ENCODE measurements around the gene FAM171A1. TPM values are rescaled to one million over a fixed set of nuclear protein-coding genes. Genes with fewer than 3 reads are reported as not detected.

FAM171A1 gene
- total RNA-seq, 2 experiments from 2014 or later, result 4.8 to 5.2 TPM

DNA sequence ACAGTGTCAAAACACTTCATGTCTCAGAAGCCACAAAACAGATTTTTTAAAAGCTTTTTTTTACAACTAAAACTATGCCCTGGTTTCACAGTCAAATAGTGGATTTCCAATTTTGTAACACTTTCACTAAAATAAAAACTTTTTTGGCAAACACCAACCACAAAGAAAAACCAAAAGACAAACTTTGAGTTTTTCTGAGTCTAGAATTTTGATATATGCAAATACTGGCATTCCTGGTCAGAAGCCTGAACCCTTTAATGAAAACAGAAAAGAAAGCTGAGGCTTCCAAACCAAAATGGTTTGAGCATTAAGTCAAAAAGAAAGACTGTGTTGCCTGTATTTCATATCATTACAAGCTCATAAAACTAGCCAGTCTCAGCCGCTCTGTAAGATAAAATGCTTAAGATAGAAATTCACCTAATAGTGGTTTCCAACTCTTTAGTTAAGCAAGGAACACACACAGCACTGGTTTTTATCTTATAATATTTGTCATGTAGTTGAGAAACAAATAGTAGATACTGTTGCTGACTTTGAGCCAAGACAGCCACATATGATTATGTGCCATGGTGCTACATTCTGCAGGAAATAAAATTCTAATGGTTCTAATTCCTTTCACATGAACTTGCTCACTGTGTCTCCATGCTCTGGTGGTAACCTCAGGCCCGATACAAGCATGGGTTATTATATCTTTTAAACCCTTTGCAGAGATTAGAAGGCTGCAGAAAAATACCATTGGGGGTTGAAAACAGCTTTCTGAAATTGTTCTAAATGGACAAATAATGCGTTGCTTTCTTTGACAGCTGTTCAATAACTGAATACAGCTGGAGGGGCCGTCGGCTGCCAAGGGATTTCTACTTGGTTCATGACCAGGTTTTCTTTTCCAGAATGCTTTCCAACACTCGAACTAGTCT lies 49.4 kb downstream of the FAM171A1 start:
- H3K27ac Mint-ChIP-seq, result no peak overlapping the region
- H3K4me3 Mint-ChIP-seq, result no peak overlapping the region
- intact Hi-C loops (cut with micrococcal nuclease), result no loop called here
- no peak for DNase-seq
- CTCF ChIA-PET, result no interaction called here
- no peaks in the 10 kb centered on the region for H3K9me3 Mint-ChIP-seq
- H3K36me3 Mint-ChIP-seq (ENCODE audit: low read depth), result no peaks in the 10 kb centered on the region
- H3K4me1 Mint-ChIP-seq (ENCODE audit: low read depth), result peaks cover 7% of the 10 kb centered on the region
- no peaks in the 10 kb centered on the region for H3K27me3 Mint-ChIP-seq (ENCODE audit: low read depth)

- intact Hi-C loops (cut with micrococcal nuclease), result no loop called here
- H3K4me1 Mint-ChIP-seq (ENCODE audit: low read depth), result peaks cover 5% of the 10 kb centered on the region
- no peak overlapping the region for H3K4me3 Mint-ChIP-seq
- H3K27me3 Mint-ChIP-seq (ENCODE audit: low read depth), result no peaks in the 10 kb centered on the region
- DNase-seq, result no peak
- CTCF ChIA-PET, result no interaction called here
- no peak overlapping the region for H3K27ac Mint-ChIP-seq
- no peaks in the 10 kb centered on the region for H3K36me3 Mint-ChIP-seq (ENCODE audit: low read depth)
- H3K9me3 Mint-ChIP-seq, result no peaks in the 10 kb centered on the region
These were observed 50.4 kb downstream of the FAM171A1 start for GRCh38 chr10:15320522-15321203.

DNA sequence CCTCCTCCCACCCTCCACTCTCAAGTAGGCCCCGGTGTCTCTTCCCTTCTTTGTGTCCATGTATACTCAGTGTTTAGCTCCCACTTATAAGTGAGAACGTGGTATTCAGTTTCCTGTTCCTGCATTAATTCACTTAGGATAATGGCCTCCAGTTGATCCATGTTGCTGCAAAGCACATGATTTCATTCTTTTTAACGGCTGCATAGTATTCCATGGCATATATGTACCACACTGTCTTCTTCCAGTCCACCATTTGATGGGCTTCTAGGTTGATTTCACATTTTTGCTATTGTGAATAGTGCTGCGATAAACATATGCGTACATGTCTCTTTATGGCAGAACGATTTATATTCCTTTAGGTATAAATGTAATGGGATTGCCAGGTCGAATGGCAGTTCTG lies 51.0 kb downstream of the FAM171A1 start:
- Mint-ChIP-seq H3K27ac (no peak overlapping the region), H3K27me3 (ENCODE audit: low read depth) (no peaks in the 10 kb centered on the region), H3K9me3 (no peaks in the 10 kb centered on the region), H3K36me3 (ENCODE audit: low read depth) (no peaks in the 10 kb centered on the region), H3K4me3 (no peak overlapping the region), H3K4me1 (ENCODE audit: low read depth) (peaks cover 3% of the 10 kb centered on the region)
- DNase-seq, result no peak
- intact Hi-C loops (cut with micrococcal nuclease), result no loop called here
- CTCF ChIA-PET, result no interaction called here

- intact Hi-C loops (cut with micrococcal nuclease), result no loop called here
- peaks cover 2% of the 10 kb centered on the region for H3K4me1 Mint-ChIP-seq (ENCODE audit: low read depth)
- H3K27me3 Mint-ChIP-seq (ENCODE audit: low read depth), result no peaks in the 10 kb centered on the region
- no peaks in the 10 kb centered on the region for H3K36me3 Mint-ChIP-seq (ENCODE audit: low read depth)
- H3K9me3 Mint-ChIP-seq, result no peaks in the 10 kb centered on the region
- CTCF ChIA-PET, result no interaction called here
- no peak overlapping the region for H3K27ac Mint-ChIP-seq
- DNase-seq, result no peak
- no peak overlapping the region for H3K4me3 Mint-ChIP-seq
These were observed 54.1 kb downstream of the FAM171A1 start for GRCh38 chr10:15316871-15317464.

GRCh38 chr10:15316145-15316544 lies 54.9 kb downstream of the FAM171A1 start:
- Mint-ChIP-seq H3K27ac (no peak overlapping the region), H3K36me3 (ENCODE audit: low read depth) (no peaks in the 10 kb centered on the region), H3K27me3 (ENCODE audit: low read depth) (no peaks in the 10 kb centered on the region), H3K4me3 (no peak overlapping the region), H3K4me1 (ENCODE audit: low read depth) (peaks cover 2% of the 10 kb centered on the region), H3K9me3 (no peaks in the 10 kb centered on the region)
- CTCF ChIA-PET, result interaction anchor here (0.7 kb wide), 1 partner anchor 78 kb away, joined by 3 read pairs; no protein-coding TSS in a partner anchor
- intact Hi-C loops (cut with micrococcal nuclease), result no loop called here
- no peak for DNase-seq

DNA sequence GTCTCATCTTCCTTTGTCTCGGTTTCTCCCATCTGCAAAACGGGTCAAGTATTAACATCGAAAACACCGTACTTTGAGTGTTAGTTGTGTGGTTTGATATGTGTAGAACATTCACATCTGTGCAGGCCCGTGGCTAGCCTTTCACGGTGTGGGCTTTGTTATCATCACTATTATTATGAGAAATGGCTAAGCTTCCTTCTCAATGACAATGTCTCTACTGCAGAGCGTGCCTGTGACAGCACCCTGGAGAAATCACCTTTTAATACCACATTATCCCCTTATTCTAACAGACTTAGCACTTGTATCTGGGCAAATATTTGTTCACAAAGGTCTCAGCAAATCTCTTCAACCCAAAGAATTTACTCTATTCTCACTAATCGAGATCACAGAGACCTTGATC lies 55.8 kb downstream of the FAM171A1 start:
- H3K36me3 Mint-ChIP-seq (ENCODE audit: low read depth), result no peaks in the 10 kb centered on the region
- no peaks in the 10 kb centered on the region for H3K27me3 Mint-ChIP-seq (ENCODE audit: low read depth)
- intact Hi-C loops (cut with micrococcal nuclease), result no loop called here
- H3K9me3 Mint-ChIP-seq, result no peaks in the 10 kb centered on the region
- no peak for DNase-seq
- H3K4me3 Mint-ChIP-seq, result no peak overlapping the region
- H3K4me1 Mint-ChIP-seq (ENCODE audit: low read depth), result peaks cover 2% of the 10 kb centered on the region
- CTCF ChIA-PET, result interaction anchor here (0.7 kb wide), 1 partner anchor 79 kb away, joined by 3 read pairs; no protein-coding TSS in a partner anchor
- no peak overlapping the region for H3K27ac Mint-ChIP-seq

GRCh38 chr10:15314482-15315045 lies 56.5 kb downstream of the FAM171A1 start:
- H3K27me3 Mint-ChIP-seq (ENCODE audit: low read depth), result no peaks in the 10 kb centered on the region
- CTCF ChIA-PET, result no interaction called here

GRCh38 chr10:15313843-15314242 lies 57.2 kb downstream of the FAM171A1 start:
- Mint-ChIP-seq H3K36me3 (ENCODE audit: low read depth) (no peaks in the 10 kb centered on the region), H3K4me3 (no peak overlapping the region), H3K27ac (no peak overlapping the region), H3K27me3 (ENCODE audit: low read depth) (no peaks in the 10 kb centered on the region), H3K4me1 (ENCODE audit: low read depth) (peaks cover 2% of the 10 kb centered on the region), H3K9me3 (no peaks in the 10 kb centered on the region)
- intact Hi-C loops (cut with micrococcal nuclease), result no loop called here
- CTCF ChIA-PET, result no interaction called here
- DNase-seq, result no peak

More at GRCh38 chr10:15314482-15315045, 56.5 kb downstream of the FAM171A1 start:
- H3K4me3 Mint-ChIP-seq, result no peak overlapping the region
- H3K4me1 Mint-ChIP-seq (ENCODE audit: low read depth), result peaks cover 2% of the 10 kb centered on the region
- no peak overlapping the region for H3K27ac Mint-ChIP-seq
- intact Hi-C loops (cut with micrococcal nuclease), result no loop called here
- H3K36me3 Mint-ChIP-seq (ENCODE audit: low read depth), result no peaks in the 10 kb centered on the region
- no peak for DNase-seq
- no peaks in the 10 kb centered on the region for H3K9me3 Mint-ChIP-seq

DNA sequence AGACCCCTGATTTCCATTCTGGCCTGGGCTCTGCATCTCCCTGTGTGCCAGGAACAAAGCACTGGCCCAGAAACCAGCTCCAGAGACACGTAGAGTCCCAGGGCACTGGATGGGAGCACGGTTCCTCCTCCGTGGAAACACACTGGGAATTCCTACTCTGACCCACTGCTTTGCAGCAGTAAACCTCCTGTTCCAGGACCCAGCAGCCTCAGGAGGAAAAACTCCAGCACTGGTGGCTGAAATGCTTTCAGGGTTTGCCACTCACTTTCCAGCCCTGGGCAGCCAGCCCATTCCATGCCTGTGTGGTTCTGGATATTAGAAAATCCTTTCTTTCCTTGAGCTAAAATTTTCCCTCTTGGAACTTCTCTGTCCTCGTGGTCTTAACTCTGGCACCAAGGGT lies 58.0 kb downstream of the FAM171A1 start:
- intact Hi-C loops (cut with micrococcal nuclease), result no loop called here
- CTCF ChIA-PET, result interaction anchor here (0.6 kb wide), 1 partner anchor 68 kb away, joined by 3 read pairs; no protein-coding TSS in a partner anchor

DNA sequence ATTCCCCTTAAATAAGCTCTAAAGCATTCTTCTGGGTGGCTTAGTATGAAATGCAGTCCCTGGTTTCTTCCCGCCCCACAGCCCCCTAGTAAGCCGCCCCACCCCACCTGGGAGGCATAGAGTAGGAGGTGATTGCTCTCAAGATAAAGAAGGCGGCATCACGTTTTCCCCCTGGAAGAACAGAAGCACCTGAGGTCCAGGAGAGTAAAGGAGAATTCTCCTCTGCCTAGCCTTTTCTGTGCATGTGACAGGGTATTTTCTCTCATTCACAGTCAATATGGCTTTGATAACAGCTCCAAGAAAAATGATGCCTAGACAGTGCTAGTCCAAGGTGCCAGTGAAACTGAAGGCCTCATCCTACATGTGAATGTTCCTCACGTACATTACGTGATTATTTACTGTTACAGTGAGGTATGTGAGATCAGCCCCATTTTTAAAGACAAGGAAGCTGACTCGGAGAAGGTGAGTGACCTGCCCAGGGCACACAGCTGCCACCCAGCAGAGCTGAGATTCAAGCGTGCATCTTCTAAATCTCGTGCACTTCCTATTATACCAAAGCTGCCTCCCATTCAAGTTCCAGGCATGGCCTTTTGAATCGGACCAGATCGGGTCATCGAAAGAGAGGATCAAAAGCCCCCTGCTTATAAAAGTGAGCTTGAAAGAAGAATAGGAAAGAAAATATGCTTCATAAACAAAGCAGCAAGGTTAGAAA lies 59.4 kb downstream of the FAM171A1 start:
- CTCF ChIA-PET, result interaction anchor here (0.6 kb wide), 1 partner anchor 1068 kb away, joined by 5 read pairs; no protein-coding TSS in a partner anchor
- Mint-ChIP-seq H3K36me3 (ENCODE audit: low read depth) (no peaks in the 10 kb centered on the region), H3K4me1 (ENCODE audit: low read depth) (peaks cover 2% of the 10 kb centered on the region)

More for the DNA sequence above, 58.0 kb downstream of the FAM171A1 start:
- Mint-ChIP-seq H3K27ac (no peak overlapping the region), H3K9me3 (no peaks in the 10 kb centered on the region), H3K27me3 (ENCODE audit: low read depth) (no peaks in the 10 kb centered on the region), H3K4me3 (no peak overlapping the region), H3K4me1 (ENCODE audit: low read depth) (peaks cover 2% of the 10 kb centered on the region), H3K36me3 (ENCODE audit: low read depth) (no peaks in the 10 kb centered on the region)
- no peak for DNase-seq

DNA sequence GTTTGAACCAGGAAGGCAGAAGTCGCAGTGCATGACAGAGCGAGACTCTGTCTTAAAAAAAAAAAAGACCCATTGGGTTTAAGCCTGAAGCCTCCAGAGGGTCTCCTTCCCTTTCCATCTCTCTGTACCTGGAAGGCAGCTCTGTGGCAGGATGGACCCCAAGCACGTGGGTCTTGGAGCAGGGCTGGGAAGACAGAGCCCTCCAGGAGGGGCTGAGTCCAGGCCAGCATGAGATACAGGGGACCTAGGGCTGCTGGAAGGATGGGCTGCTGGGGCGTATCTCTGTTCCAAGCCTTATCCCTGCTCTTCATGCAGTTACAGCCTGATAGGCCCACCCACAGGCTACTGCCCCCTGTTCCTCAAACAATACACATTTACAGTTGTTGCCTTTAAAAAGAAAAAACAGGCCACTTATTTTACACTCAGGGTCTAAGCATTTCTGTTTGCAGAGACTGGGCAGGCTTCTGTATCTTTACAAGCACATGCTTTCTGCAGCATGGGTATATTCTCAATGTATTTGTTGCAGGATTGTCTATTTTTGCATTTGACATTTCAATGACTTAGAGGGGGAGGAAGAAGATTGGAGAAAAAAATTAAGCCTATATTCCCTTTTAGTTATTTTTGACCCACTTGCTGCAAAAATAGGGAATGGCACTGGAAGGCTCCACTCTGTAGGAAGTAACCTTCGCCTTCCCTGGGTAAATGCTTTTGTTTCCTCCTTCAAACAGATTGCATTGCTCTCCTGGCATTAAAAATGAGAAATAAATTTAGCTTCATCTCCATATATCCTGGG lies 60.1 kb downstream of the FAM171A1 start:
- H3K27me3 Mint-ChIP-seq (ENCODE audit: low read depth), result no peaks in the 10 kb centered on the region

More for the DNA sequence above, 59.4 kb downstream of the FAM171A1 start:
- DNase-seq, result no peak
- intact Hi-C loops (cut with micrococcal nuclease), result no loop called here
- Mint-ChIP-seq H3K27me3 (ENCODE audit: low read depth) (no peaks in the 10 kb centered on the region), H3K9me3 (no peaks in the 10 kb centered on the region), H3K27ac (no peak overlapping the region), H3K4me3 (no peak overlapping the region)

More for the DNA sequence above, 60.1 kb downstream of the FAM171A1 start:
- intact Hi-C loops (cut with micrococcal nuclease), result no loop called here
- Mint-ChIP-seq H3K36me3 (ENCODE audit: low read depth) (no peaks in the 10 kb centered on the region), H3K4me3 (no peak overlapping the region), H3K27ac (no peak overlapping the region), H3K9me3 (no peaks in the 10 kb centered on the region), H3K4me1 (ENCODE audit: low read depth) (peaks cover 2% of the 10 kb centered on the region)
- no peak for DNase-seq
- CTCF ChIA-PET, result no interaction called here
